Left renal cortex interstitium (tissue), 4 donors: ENCODE results near the gene EFNB1. TPM values are rescaled to one million over a fixed set of nuclear protein-coding genes. Genes with fewer than 3 reads are reported as not detected.

ENCODE experiments used
- DNase-seq, 4 donors: peaks; one replicate each; pipeline ENCODE4 v3.0.0-alpha.2; 2013; ENCODE audit warnings: low read depth in 4 of 4, low spot score in 2 of 4, missing footprints in 1 of 4
- polyA plus RNA-seq, 4 donors: library from polyadenylated mRNA; unstranded; fragments of 120-200 nt; gene quantifications; one replicate each; pipeline ENCODE4 v1.2.1, GENCODE V29; 2013; ENCODE audit not compliant: insufficient read length in 4 of 4

The EFNB1 gene
- polyA plus RNA-seq, 4 donors, result 101 to 167 (median 126) TPM

DNA sequence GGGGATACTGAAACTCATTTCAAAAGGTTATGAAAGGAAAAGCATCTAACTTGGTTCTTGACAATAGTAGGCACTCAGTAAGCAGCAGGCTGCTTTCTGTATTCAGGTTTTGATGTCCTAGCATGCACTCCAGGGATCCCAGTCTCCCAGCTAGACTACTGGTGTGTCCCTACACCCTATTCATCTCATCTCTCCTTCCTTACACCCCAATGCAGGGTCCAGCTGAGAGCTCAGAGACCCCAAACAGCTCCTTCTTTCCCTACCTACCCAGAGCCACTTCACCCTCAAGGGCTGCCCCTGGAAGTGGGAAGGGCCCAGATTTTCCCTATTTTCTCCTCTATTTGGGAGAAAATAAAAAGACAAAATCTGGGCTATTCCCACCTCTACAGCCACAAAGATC, 1.6 kb upstream of the EFNB1 start:
- no peak for DNase-seq

DNA sequence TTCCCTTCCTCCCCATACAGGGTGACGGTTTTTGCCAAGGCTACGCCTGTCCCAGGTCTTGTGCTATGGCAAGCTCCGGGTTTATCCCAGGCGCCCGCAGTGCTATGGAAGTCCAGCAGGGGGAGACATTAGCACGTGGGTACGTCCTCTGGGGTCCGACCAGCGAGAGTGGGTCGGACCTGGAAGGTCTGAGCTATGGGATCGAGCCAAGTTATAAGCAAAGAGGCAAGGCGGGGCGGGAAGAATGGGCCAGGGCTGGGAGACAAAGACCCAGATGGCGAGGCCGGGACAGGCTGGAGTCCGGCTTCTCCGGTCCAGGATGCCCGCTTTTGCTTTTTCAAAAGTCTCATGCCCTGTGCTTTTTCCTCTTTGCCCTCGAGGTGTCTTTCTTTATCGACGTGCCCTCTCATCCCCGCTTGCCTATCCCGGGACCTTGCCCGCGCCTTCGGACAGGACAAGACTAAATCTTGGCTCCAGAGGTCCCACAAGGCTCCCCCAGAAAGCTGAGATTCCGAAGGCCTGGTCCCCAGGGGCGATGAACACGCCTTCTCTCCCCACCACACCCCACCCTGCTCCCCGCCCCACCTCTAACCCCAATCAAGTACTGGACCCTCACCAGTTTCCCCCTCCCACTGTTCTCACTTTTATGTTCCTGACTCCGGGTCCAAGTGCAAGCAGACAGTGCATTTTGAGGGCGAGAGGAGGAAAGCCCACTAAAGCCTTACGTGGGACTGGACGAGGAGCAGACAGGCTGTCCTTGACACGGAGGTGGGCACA, 785 bp upstream of the EFNB1 start:
- DNase-seq, result peak in 2 of 4 donors; percentile 61 to 74

DNA sequence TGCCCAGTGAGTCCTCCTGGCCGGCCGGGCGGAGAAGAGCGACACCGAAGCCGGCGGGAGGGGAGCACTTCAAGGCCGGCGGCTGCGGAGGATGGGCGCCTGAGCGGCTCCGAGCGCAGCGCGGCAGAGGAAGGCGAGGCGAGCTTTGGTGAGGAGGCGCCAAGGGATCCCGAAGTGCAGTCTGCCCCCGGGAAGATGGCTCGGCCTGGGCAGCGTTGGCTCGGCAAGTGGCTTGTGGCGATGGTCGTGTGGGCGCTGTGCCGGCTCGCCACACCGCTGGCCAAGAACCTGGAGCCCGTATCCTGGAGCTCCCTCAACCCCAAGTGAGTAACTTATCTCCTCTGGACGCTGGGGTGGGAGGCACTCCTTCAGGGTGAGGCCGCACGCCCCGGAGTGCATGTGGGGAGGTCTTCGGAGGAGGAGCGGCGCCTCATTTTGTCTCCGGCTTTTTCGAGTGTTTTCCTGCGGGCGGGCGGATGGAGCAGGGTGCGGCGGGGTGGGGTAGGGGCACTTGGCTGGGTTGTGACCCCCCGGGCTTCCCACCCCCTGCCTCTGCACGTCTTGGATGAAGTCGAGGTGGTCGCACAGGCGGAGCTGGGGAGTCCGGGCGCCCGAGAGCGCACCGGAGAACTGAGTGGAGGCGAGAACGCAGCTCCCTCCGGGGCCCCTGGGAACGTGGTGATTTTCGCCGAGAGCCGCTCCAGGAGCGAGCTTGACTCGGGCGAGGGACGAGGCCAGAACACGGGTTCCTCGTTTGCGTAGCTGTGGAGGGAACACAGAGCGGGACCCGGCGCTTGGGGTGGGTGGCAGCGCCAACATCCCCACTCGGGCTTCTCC, 979 bp downstream of the EFNB1 start:
- no peak for DNase-seq

DNA sequence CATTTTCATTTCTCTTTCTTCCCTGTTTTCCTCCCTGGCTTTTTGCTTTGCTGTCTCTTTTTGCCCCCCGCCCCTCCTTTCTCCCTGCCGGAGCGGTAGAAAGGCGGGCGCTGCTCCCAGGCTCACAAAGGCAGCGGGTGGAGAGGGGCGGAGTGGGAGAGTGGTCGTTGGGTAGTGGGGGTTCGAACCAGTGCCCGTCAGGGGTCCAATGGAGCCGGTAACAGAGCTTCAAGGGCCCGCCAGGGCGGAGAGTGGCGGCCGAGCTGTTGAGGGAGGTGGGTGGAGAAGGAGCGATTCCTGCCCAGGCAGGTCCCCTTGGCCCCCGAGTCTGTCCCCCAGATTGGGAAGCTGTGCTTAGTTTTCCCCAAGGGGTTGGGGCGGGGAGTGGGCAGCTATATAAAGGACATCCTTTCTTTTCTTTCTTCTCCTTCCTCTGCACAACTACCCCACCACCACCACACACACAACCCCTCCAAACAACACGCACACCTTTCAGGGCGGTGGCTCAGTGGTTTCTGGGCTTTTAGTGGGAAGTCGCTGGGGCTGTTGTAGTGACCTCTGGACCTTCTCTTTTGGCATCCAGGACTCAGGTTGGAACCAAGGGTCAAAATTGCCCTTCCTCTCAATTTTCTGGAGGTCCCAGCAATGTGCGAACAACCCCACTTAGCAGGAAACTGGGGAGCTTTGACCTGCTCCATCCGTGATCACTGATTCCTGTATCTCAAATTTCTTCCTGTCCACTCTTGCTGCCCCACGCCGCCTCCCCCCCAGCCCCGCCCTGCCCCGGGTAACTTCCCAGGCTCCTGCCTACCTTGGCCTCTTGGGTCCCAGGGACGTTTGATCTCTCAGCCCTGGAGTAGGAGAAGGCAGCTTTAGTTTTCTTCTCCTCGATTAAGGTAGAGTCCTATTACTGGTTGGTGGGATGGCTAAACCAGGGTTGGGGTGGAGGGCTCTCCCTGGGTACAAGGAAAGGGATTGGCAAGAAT, 1.9 kb downstream of the EFNB1 start:
- no peak for DNase-seq

DNA sequence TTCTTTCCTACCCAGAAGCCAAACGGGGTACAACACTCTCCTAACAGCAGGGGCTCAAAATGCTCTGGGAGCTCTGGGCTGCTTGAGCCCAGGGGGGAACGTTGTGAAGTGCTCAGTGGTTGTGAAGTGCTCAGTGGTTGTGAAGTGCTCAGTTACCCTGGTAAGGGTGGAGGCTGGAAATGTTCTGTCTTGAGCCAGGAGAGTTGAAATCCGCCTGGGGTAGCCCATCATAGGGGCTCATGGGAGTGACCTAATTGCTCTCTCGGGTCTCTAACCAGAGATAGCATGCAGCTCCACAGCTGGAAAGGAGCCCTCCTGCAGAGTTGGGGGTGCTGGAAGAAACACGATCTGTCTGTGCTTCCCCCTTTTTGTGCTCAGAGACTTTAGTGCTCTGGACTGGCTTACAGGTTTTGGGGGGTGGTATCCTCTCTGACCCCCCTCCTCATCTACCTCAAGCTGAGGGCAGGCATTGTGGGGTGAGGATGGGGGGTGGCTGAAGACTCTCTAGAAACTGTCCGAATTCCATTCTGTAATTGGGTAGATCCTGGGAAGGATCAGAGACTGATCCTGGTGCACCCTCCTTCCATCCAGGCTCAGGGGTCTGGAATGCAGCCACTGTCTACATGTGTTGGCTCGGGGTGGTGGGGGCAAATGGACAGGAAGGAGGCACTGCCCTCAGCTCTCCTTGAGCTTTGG, 2.7 kb downstream of the EFNB1 start:
- no peak for DNase-seq

DNA sequence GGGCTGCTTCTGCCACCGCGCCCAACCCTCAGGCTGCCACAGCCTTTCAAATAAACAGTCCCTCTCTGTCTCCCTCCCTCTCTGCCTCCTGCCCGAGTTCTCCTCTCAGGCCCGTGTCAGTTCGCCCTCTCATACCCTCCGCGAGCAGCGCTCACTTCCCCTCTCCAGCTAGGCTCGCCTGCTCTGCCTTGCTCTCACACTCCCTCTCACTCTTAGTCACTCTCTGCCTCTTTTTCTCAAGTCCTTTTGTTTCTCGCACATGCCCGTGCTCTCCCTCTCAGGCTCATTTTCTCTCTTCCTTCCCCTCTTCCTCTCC, 3.2 kb downstream of the EFNB1 start:
- DNase-seq, result no peak

DNA sequence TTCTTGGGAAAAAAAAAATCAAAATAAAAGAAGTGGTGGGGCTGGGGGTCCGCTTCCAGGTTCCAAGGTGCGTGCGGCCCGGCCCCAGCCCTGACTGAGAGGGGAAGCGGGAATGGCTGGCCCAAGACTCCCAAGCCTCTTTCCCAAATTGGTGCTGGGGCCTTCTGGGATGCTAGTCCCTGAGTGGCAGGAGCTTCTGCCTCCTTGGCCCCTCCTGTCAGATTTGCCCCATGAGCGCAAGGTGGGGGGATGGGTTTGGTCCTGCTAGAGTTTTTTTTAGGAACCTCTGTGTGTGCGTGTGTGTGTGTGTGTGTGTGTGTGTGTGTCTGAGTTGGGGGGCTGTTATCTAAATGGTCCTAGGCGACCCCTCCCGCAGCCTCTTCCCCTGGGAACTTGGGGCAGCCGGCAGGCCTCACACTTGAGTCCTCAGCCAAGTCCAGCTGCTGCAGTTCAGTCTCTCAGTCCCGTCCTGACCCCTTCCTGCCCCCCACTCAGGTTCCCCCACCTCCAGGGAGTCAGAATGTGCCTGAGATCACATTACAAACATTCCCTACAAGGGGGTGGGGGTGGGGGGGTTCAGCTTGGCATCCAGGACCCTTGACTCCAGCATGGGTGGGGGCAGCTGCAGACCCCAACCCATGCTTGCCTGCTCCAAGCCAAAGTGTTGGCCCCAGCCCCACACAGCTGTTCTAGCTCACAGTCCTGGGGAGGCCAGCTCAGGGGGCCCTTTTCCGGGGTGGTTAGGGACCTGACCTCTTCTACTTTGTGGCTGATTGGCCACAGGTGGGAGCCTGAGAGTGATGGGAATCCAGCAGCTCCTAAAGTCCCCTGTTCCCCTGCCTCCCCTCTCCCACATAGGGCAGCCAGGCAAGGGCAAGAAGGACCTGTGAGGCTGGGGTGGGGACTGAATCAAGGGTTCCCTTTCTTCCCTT, 4.0 kb downstream of the EFNB1 start:
- no peak for DNase-seq

DNA sequence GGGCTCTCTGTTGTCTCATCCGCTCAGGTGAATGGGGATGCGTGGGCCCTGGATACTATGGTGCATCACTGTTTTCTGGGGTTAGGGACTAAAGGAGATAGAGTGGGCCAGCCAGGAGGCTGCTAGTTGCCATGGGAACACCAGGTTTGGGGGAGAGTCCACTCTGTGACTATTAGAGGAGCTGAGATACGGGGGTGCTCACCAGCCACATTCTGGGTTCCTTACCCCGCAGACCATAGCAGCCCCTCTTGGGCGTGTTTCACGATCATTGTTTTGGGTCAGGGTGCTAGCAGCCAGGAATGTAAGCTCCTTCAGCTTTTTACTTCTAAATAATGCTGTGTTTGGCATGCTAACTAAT, 4.6 kb downstream of the EFNB1 start:
- no peak for DNase-seq

DNA sequence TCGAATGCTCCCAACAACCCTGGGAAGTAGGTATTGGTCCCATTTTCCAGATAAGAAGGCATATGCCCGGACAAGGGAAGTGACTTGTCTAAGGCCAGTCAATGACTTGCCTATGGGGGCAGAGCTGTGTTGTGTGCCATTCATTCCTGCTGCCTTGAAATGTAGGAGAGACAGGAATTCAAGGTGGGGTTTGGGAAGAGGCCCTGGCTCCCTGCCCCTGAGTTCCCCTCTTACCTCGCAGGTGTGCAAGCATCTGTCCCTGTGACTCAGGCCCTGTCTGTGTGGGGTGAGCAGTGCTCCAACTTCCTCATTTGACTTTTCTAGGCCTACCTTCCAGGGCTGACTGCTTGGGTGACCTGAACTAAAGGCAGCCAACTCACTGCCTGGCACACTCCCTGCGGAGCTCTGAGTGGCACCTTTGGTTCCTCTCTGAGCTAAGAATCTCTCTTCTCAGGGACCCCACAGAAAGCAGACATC, 5.1 kb downstream of the EFNB1 start:
- no peak for DNase-seq

DNA sequence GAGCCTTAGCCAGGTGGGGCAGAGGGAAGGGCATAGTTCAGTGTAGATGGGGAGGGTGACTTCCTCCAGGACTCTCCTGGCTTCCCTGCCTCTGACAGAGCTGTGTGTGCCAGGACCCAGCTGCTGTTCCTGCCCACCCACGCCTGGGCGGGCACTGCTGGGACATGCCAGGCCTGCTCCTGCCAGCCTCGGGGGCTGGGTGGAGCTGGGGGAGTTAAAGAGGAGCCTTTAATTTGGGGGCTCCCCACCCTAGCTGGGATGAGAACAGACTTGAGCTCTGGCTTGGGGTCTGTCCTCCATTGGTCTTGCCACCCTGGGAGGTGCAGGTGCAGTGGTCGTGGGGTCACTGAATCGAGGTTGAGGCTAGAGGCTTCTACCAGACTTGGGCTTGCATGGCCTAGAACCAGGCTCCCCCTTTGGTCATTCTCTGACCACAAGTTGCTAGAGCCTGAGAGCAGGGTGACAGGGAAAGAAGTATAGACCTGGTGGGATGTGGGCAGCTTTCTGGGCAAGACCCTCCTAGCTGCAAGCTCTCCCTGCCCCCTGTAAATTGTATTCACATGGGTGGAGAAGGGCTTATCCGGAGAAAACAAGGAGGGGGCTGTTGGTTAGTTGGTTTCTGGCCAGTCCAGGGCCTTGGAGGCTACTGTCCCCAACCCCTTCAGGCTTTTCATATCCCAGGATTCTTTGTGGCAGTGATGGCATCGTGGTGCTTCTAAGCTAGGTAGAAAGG, 5.7 kb downstream of the EFNB1 start:
- no peak for DNase-seq

DNA sequence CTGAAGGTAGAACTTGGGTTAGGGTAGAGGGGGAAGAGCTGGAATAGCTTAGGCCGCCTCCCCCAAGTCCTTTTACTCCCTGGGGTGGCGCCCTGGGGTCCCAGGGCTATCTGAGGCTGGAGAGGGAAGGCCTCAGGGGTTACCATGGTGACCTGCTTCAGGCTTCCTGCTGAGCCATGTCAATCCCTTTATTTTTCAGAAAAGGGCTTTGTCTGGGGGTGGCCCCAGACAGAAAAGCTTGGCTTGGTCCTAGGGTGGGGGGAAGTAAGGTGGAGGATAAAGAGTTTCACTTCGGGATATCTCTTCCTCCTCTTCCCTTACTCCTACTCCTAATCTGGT, 6.3 kb downstream of the EFNB1 start:
- no peak for DNase-seq

DNA sequence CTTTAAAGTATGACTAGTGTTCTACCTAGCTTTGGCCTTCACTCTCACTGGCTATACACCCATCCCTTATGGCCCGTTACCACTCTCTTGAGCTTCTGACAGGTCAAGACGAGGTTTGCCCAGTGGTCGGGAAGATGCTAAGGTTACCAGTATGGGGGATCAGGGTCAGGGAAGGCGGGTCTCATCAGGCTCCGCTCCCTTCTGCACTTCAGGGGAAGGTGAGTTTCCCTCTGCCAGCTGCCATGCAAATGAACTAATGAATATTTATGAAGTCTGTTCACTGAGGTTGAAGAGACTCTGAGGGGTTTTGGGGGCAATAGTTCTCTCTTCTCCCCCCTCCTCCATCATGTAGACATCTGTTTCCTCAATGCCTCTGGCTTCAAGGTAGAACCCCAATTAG, 6.6 kb downstream of the EFNB1 start:
- no peak for DNase-seq

DNA sequence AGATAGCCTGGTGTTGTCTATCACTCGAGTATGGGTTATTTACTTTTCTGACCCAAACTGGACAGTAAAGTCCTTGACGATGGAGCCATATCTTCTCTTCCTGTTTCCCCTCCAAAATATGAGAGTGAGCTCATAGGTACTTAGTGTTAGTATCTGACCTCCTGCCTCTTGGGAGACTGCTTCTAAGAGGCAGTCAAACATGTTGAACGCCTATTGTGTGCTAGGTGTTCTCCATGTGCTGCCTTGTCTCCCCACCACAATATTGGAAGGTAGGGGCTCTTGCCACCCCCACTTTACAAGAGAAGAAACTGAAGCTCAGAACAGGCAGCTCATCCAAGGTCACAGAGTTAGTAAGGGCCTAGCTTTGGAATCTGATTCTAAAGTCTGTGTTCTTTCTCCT, 8.3 kb downstream of the EFNB1 start:
- no peak for DNase-seq

DNA sequence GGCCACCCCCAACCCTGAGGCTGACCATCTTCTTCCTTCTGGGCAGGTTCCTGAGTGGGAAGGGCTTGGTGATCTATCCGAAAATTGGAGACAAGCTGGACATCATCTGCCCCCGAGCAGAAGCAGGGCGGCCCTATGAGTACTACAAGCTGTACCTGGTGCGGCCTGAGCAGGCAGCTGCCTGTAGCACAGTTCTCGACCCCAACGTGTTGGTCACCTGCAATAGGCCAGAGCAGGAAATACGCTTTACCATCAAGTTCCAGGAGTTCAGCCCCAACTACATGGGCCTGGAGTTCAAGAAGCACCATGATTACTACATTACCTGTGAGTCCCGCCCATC, 9.7 kb downstream of the EFNB1 start:
- DNase-seq, result no peak

DNA sequence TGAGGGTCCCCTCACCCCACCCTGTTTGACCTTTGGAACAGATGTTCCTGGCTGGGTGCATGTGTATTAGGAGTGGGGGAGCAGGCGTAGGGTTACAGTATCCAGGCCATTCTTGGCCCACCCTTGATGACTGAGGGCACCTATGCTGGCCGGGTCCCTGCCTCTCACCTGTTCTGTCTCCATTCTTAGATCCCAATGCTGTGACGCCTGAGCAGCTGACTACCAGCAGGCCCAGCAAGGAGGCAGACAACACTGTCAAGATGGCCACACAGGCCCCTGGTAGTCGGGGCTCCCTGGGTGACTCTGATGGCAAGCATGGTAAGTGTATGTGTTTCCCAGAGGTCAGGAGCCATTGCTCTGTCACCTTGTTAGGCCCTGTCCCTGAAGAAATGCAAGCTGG, 10.9 kb downstream of the EFNB1 start:
- DNase-seq, result no peak

DNA sequence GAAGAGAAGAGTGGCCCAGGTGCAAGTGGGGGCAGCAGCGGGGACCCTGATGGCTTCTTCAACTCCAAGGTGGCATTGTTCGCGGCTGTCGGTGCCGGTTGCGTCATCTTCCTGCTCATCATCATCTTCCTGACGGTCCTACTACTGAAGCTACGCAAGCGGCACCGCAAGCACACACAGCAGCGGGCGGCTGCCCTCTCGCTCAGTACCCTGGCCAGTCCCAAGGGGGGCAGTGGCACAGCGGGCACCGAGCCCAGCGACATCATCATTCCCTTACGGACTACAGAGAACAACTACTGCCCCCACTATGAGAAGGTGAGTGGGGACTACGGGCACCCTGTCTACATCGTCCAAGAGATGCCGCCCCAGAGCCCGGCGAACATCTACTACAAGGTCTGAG, 11.4 kb downstream of the EFNB1 start:
- no peak for DNase-seq

DNA sequence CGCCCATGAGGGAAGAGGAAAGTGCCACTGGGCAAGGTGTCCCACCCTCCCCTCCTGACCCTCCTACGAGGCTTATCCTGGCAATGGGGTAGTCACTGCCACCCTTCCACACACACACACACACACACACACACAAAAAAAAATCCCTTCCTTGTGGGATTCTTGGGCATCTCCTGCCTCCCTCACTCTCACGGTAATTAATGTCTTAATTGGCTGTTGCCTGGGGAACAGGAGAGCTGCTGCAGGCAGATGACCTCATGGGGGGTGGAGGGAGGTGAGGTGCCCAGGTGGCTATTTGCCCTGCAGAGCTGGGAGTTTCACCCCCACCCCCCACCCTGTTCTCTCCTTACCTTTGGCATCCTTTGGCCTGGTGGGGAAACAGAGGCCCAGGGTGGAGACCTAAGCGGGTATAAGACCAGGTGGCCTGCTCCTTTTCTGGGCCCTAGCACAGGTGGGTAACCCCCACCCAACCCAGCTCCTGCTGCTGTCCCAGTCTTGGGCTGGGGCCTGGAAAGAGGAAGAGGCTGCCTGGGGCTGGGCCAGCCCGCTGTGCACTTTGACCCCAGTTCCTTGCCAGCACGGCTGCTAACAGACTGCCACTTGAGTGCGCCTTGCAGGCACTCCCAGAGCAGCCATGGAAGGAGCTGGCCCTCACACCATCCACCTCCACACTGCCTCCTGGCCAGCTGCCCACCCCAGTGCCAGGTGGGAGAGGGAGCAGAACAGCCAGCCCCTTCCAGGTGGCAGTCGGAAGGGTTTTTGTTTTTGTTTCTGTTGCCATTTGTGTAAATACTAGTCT, 12.6 kb downstream of the EFNB1 start:
- no peak for DNase-seq

DNA sequence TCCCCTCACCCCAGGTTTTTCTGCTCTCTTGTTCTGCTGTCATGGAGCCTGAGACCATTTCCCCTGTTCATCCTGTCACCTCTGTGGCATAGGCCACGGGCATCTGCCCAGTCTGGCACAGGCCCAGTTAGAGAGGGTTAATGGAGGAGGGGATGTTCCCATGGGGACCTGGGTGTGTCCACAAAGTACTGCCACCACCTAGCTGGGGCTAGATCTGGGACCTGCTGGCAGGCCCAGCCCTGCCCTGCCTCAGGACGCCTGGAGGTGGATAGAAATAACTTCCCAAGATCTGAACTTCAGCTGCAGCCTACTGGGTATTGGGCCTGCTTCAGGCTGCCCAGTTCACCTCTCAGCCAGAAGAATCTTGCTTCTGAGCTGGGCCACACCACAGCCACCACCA, 13.5 kb downstream of the EFNB1 start:
- DNase-seq, result no peak
